OCI-LY3 (cell line): ENCODE measurements around the gene SCGB1A1.

Experiments
- H2AFZ ChIP-seq: fragments of 200-600, 300-600 bp; shearing (Covaris generic); 2 replicates; pipeline ENCODE4 v1.6.0; 2014; ENCODE audit warnings: antibody characterized with exemption, low read depth, low read length
- H3K27ac ChIP-seq: fragments of 200-600, 300-600 bp; sonication (generic); 2 replicates; pipeline ENCODE4 v1.5.1; 2014; ENCODE audit warnings: mild to moderate bottlenecking, low read length, moderate library complexity, mixed read lengths
- H3K27me3 ChIP-seq: fragments of 200-600, 300-600 bp; sonication (generic); 2 replicates; pipeline ENCODE4 v1.6.1; 2014; ENCODE audit warnings: low read depth, low read length, mixed read lengths
- H3K36me3 ChIP-seq: fragments of 200-600, 300-600 bp; sonication (generic); replicated peaks from 2 replicates; pipeline ENCODE3; 2014; ENCODE audit warnings: low read depth, low read length, mixed read lengths
- H3K4me1 ChIP-seq: fragments of 300-600, 200-600 bp; sonication (generic); 2 replicates; pipeline ENCODE4 v1.6.1; 2014; ENCODE audit warnings: low read length, mixed read lengths
- H3K4me2 ChIP-seq: fragments of 200-600, 300-600 bp; sonication (generic); 2 replicates; pipeline ENCODE4 v1.6.1; 2014; ENCODE audit warnings: low read length, mixed read lengths
- H3K4me3 ChIP-seq: fragments of 300-600, 200-600 bp; sonication (generic); 2 replicates; pipeline ENCODE4 v1.5.1; 2014; ENCODE audit warnings: antibody characterized with exemption, mild to moderate bottlenecking, low read length, moderate library complexity
- H3K79me2 ChIP-seq: fragments of 300-600, 200-600 bp; shearing (Covaris generic); 2 replicates; pipeline ENCODE4 v1.6.1; 2014; ENCODE audit warnings: mild to moderate bottlenecking, low read length, mixed read lengths
- H3K9ac ChIP-seq: fragments of 300-600, 200-600 bp; shearing (Covaris generic); 2 replicates; pipeline ENCODE4 v1.6.0; 2014; ENCODE audit warnings: mild to moderate bottlenecking, low read length, moderate library complexity
- H3K9me3 ChIP-seq: fragments of 200-600, 300-600 bp; shearing (Covaris generic); 2 replicates; pipeline ENCODE4 v1.6.1; 2014; ENCODE audit warnings: low read length, mixed read lengths; ENCODE audit not compliant: insufficient read depth
- H4K20me1 ChIP-seq: fragments of 200-600, 300-600 bp; sonication (generic); 2 replicates; pipeline ENCODE4 v1.6.1; 2016; ENCODE audit warnings: low read length, mixed read lengths; ENCODE audit not compliant: insufficient read depth
- CTCF ChIP-seq: fragments of 200-600, 300-600 bp; sonication (generic); IDR thresholded peaks from 2 replicates; pipeline ENCODE4 v1.5.1; 2014; ENCODE audit warnings: antibody characterized with exemption, low read length, low read depth
- EZH2phosphoT487 ChIP-seq: fragments of 200-600 bp; shearing (Covaris generic); IDR thresholded peaks from 2 replicates; pipeline ENCODE4 v1.6.1; 2018; ENCODE audit warnings: antibody characterized with exemption, mixed run types, low read depth

Gene SCGB1A1

DNA sequence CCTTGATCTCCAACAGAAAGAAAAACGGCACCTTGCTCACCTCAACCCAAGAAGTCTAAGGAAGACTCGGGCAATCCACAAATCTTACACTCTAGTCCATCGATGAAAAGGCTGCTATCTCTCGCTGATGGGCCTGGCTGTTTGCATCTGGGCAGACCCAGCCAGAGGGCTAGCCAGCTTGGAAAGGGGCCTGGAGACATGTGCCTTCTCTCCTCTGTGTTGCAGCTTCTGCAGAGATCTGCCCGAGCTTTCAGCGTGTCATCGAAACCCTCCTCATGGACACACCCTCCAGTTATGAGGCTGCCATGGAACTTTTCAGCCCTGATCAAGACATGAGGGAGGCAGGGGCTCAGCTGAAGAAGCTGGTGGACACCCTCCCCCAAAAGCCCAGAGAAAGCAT lies 3.2 kb downstream of the SCGB1A1 start:
- no peaks in the 10 kb centered on the region for H3K9me3 ChIP-seq
- H3K27ac ChIP-seq = no peak overlapping the region
- no peak overlapping the region for H2AFZ ChIP-seq
- no peak overlapping the region for H3K9ac ChIP-seq
- no peak overlapping the region for H3K4me2 ChIP-seq
- no peaks in the 10 kb centered on the region for H3K36me3 ChIP-seq
- peaks cover 15% of the 10 kb centered on the region for H3K27me3 ChIP-seq
- TF ChIP-seq EZH2phosphoT487 = no peak
- TF ChIP-seq CTCF = no peak
- no peaks in the 10 kb centered on the region for H3K79me2 ChIP-seq
- peaks cover 4% of the 10 kb centered on the region for H3K4me1 ChIP-seq
- no peak overlapping the region for H3K4me3 ChIP-seq
- no peaks in the 10 kb centered on the region for H4K20me1 ChIP-seq

GRCh38 chr11:62423012-62423411 lies 4.2 kb downstream of the SCGB1A1 start:
- TF ChIP-seq EZH2phosphoT487 (no peak), CTCF (no peak)

GRCh38 chr11:62427630-62428233 lies 8.9 kb downstream of the SCGB1A1 start:
- H3K27me3 ChIP-seq = peaks cover 18% of the 10 kb centered on the region
- no peak for TF ChIP-seq CTCF
- no peak for TF ChIP-seq EZH2phosphoT487
- H2AFZ ChIP-seq = peak overlapping the region; percentile 48
- H4K20me1 ChIP-seq = no peaks in the 10 kb centered on the region
- peak overlapping the region; percentile 11; the same call in 1 of the 2 replicates for H3K9ac ChIP-seq
- H3K4me3 ChIP-seq = peak overlapping the region; percentile 48
- peaks cover 36% of the 10 kb centered on the region for H3K4me1 ChIP-seq
- H3K36me3 ChIP-seq = no peaks in the 10 kb centered on the region
- H3K9me3 ChIP-seq = no peaks in the 10 kb centered on the region
- H3K4me2 ChIP-seq = peak overlapping the region; percentile 71
- H3K27ac ChIP-seq = peak overlapping the region; percentile 47
- H3K79me2 ChIP-seq = no peaks in the 10 kb centered on the region

More at GRCh38 chr11:62423012-62423411, 4.2 kb downstream of the SCGB1A1 start:
- H3K9me3 ChIP-seq = no peaks in the 10 kb centered on the region
- H3K9ac ChIP-seq = no peak overlapping the region
- H3K4me3 ChIP-seq = no peak overlapping the region
- no peaks in the 10 kb centered on the region for H3K36me3 ChIP-seq
- H2AFZ ChIP-seq = no peak overlapping the region
- H3K27me3 ChIP-seq = peaks cover 15% of the 10 kb centered on the region
- H4K20me1 ChIP-seq = no peaks in the 10 kb centered on the region
- no peaks in the 10 kb centered on the region for H3K79me2 ChIP-seq
- peaks cover 14% of the 10 kb centered on the region for H3K4me1 ChIP-seq
- no peak overlapping the region for H3K27ac ChIP-seq
- H3K4me2 ChIP-seq = no peak overlapping the region

GRCh38 chr11:62428871-62429560 lies 10.2 kb downstream of the SCGB1A1 start:
- Histone ChIP-seq H2AFZ (no peak overlapping the region), H3K4me2 (peak overlapping the region; percentile 71; the same call in 1 of the 2 replicates), H3K4me3 (no peak overlapping the region), H3K9ac (no peak overlapping the region), H3K27ac (no peak overlapping the region), H3K4me1 (peaks cover 49% of the 10 kb centered on the region), H4K20me1 (no peaks in the 10 kb centered on the region), H3K9me3 (no peaks in the 10 kb centered on the region), H3K36me3 (no peaks in the 10 kb centered on the region), H3K79me2 (no peaks in the 10 kb centered on the region), H3K27me3 (peaks cover 8% of the 10 kb centered on the region; the same call in 1 of the 2 replicates)
- TF ChIP-seq EZH2phosphoT487 = no peak
- TF ChIP-seq CTCF = no peak
